A549 (cell line): ENCODE results near the gene MVB12B. TPM values are rescaled to one million over a fixed set of nuclear protein-coding genes. Genes with fewer than 3 reads are reported as not detected.

ENCODE experiments used
- ATAC-seq, 2 experiments: fragments of 200-7000 bp in 1 of 2; fragments of >200 bp in 1 of 2; cut with Nextera tagmentation in 1 of 2; cut with Tn5 transposase in 1 of 2; 3 replicates each; pipeline versions ENCODE4 v1.8.0 to v1.9.1; 2018 to 2020; ENCODE audit warnings: mild to moderate bottlenecking in 1 of 2, moderate library complexity in 1 of 2
- CTCF ChIA-PET: fragments of 300-600 bp; sonication (Branson Sonifier 250); formaldehyde crosslinking; extraction: SDS; loops from one replicate; lab custom pipeline; 2021; ENCODE audit warnings: antibody characterized with exemption, inconsistent platforms; lab: Yijun Ruan, JAX
- POLR2A ChIA-PET: fragments of 350-600 bp; formaldehyde crosslinking; extraction: SDS; loops from one replicate; lab custom pipeline; 2021; ENCODE audit warnings: antibody characterized with exemption, inconsistent platforms; lab: Yijun Ruan, JAX
- DNase-seq, 2 experiments: peaks; one replicate each; pipeline versions ENCODE4 v3.0.0 to v3.0.0-alpha.2; 2011 to 2016; ENCODE audit warnings: low read depth in 1 of 2, low spot score in 1 of 2
- FAIRE-seq: peaks from 2 replicates; lab custom pipeline; 2011; peaks lifted over from hg19 to GRCh38; lab: Jason Lieb, UNC
- H3K27ac ChIP-seq, 2 experiments: fragments of >200 bp; sonication (Bioruptor Twin); formaldehyde crosslinking; 3 replicates each; pipeline ENCODE4 v1.5.1; 2016 to 2017
- H3K4me1 ChIP-seq: fragments of >200 bp; sonication (Bioruptor Twin); formaldehyde crosslinking; 3 replicates; pipeline ENCODE4 v1.6.1; 2016
- H3K4me2 ChIP-seq: fragments of >200 bp; sonication (Bioruptor Twin); formaldehyde crosslinking; 3 replicates; pipeline ENCODE4 v1.6.1; 2016
- H3K4me3 ChIP-seq: fragments of >200 bp; sonication (Bioruptor Twin); formaldehyde crosslinking; 3 replicates; pipeline ENCODE4 v1.5.1; 2016
- H3K9me3 ChIP-seq: fragments of >200 bp; sonication (Bioruptor Twin); formaldehyde crosslinking; 3 replicates; pipeline ENCODE4 v1.6.1; 2016
- BHLHE40 ChIP-seq: IDR thresholded peaks from 2 replicates; pipeline ENCODE4 v1.6.1; 2012; ENCODE audit warnings: low read depth, low read length, inconsistent platforms
- CBX2 ChIP-seq: fragments of 200-600 bp; sonication (generic); IDR thresholded peaks from 2 replicates; pipeline ENCODE4 v1.6.1; 2016; ENCODE audit warnings: low read depth, mild to moderate bottlenecking, borderline replicate concordance
- EHF ChIP-seq: fragments of 250-450 bp; sonication (Bioruptor Pico); IDR thresholded peaks from 2 replicates; pipeline ENCODE4 v1.5.0; 2020; ENCODE audit warnings: mild to moderate bottlenecking
- EHMT2 ChIP-seq: fragments of 200-600 bp; sonication (generic); IDR thresholded peaks from 2 replicates; pipeline ENCODE4 v1.6.1; 2016; ENCODE audit warnings: antibody characterized with exemption, low read depth, mild to moderate bottlenecking, moderate library complexity
- ESRRA ChIP-seq: fragments of 150-350 bp; IDR thresholded peaks from 2 replicates; pipeline ENCODE4 v1.6.1; 2014; ENCODE audit warnings: mild to moderate bottlenecking, low read length, borderline replicate concordance
- HOXB13 ChIP-seq: fragments of 250-450 bp; sonication (Bioruptor Pico); IDR thresholded peaks from 2 replicates; pipeline ENCODE4 v1.5.0; 2020; ENCODE audit warnings: low read depth, mild to moderate bottlenecking, moderate library complexity
- JUN ChIP-seq, 2 experiments: fragments of >200 bp; sonication (Bioruptor Twin); formaldehyde crosslinking; IDR thresholded peaks; 2 replicates in 1 of 2; 3 replicates in 1 of 2; pipeline ENCODE4 v1.6.1; 2016 to 2017
- JUNB ChIP-seq: fragments of >200 bp; sonication (Bioruptor Twin); formaldehyde crosslinking; IDR thresholded peaks from 2 replicates; pipeline ENCODE4 v1.6.1; 2016
- KDM1A ChIP-seq: fragments of 200-600 bp; sonication (generic); IDR thresholded peaks from 2 replicates; pipeline ENCODE4 v1.6.1; 2016; ENCODE audit warnings: low read depth, mild to moderate bottlenecking
- KDM5A ChIP-seq: fragments of 200-600 bp; sonication (generic); IDR thresholded peaks from 2 replicates; pipeline ENCODE4 v1.6.1; 2016; ENCODE audit warnings: antibody characterized with exemption, mild to moderate bottlenecking
- MAFK ChIP-seq: fragments of 450-650 bp; IDR thresholded peaks from 2 replicates; pipeline ENCODE4 v1.6.1; 2014; ENCODE audit not compliant: partially characterized antibody
- PHF8 ChIP-seq: fragments of 200-600 bp; sonication (generic); IDR thresholded peaks from 2 replicates; pipeline ENCODE4 v1.6.1; 2016; ENCODE audit warnings: low read depth, mild to moderate bottlenecking, antibody characterized with exemption, moderate library complexity, borderline replicate concordance
- POLR2A ChIP-seq: IDR thresholded peaks from 2 replicates; pipeline ENCODE4 v1.6.1; 2012; ENCODE audit warnings: mild to moderate bottlenecking, low read length
- RAD21 ChIP-seq, 2 experiments: fragments of >200 bp in 1 of 2; sonication (Bioruptor Twin) in 1 of 2; formaldehyde crosslinking in 1 of 2; IDR thresholded peaks in 1 of 2; conservative IDR thresholded peaks in 1 of 2; 2 replicates in 1 of 2; 3 replicates in 1 of 2; pipeline ENCODE4 v1.6.1; 2012 to 2018; ENCODE audit warnings: inconsistent platforms in 1 of 2
- RFX5 ChIP-seq: fragments of 450-650 bp; IDR thresholded peaks from 2 replicates; pipeline ENCODE4 v1.7.1; 2014; ENCODE audit warnings: antibody characterized with exemption, mild to moderate bottlenecking, moderate library complexity
- ZC3H11A ChIP-seq: fragments of 450-650 bp; IDR thresholded peaks from 2 replicates; pipeline ENCODE4 v1.6.1; 2014; ENCODE audit warnings: antibody characterized with exemption, mild to moderate bottlenecking
- ZSCAN20 ChIP-seq: fragments of 250-450 bp; sonication (Bioruptor Pico); IDR thresholded peaks from 2 replicates; pipeline ENCODE4 v1.8.0; 2022; ENCODE audit warnings: mild to moderate bottlenecking, moderate library complexity
- WGBS: methylation state at CpG from one replicate; pipeline ENCODE4 v1.1.6; 2017; ENCODE audit errors: missing lambda C conversion rate; 5-methylcytosine and 5-hydroxymethylcytosine counted together
- polyA plus RNA-seq, 4 experiments: library from polyadenylated mRNA; depleted of rRNA in 3 of 4; stranded (reverse); fragments of >200 nt; fragmentation: RNase III in 1 of 4; extraction: RNeasy Plus Mini Kit Qiagen cat#74134 plus additional on column Dnase treatment in 1 of 4; gene quantifications; 2 replicates in 3 of 4; 3 replicates in 1 of 4; pipeline ENCODE4 v1.2.3, GENCODE V29; 2011 to 2017
- TF ChIP-seq, protein P1 (sequence below): fragments of >200 bp; sonication (Bioruptor Twin); formaldehyde crosslinking; IDR thresholded peaks from 2 replicates; pipeline ENCODE4 v1.6.1; 2016
- TF ChIP-seq, protein P2 (sequence below): fragments of >200 bp; sonication (Bioruptor Twin); formaldehyde crosslinking; IDR thresholded peaks from 3 replicates; pipeline ENCODE4 v1.6.1; 2016
- TF ChIP-seq, protein P3 (sequence below): fragments of >200 bp; sonication (Bioruptor Twin); formaldehyde crosslinking; IDR thresholded peaks from 3 replicates; pipeline ENCODE4 v1.5.1; 2016
- TF ChIP-seq, protein P4 (sequence below): fragments of 450-650 bp; IDR thresholded peaks from 2 replicates; pipeline ENCODE4 v1.6.1; 2014; ENCODE audit warnings: antibody characterized with exemption
- TF ChIP-seq, protein P5 (sequence below): IDR thresholded peaks from 2 replicates; pipeline ENCODE4 v1.6.1; 2012
- TF ChIP-seq, protein P6 (sequence below): IDR thresholded peaks from 2 replicates; pipeline ENCODE4 v1.6.1; 2012

Gene MVB12B
- polyA plus RNA-seq, 2 of the 4 experiments (the other 2 are of a cell fraction): 4.6 to 5.9 TPM

DNA sequence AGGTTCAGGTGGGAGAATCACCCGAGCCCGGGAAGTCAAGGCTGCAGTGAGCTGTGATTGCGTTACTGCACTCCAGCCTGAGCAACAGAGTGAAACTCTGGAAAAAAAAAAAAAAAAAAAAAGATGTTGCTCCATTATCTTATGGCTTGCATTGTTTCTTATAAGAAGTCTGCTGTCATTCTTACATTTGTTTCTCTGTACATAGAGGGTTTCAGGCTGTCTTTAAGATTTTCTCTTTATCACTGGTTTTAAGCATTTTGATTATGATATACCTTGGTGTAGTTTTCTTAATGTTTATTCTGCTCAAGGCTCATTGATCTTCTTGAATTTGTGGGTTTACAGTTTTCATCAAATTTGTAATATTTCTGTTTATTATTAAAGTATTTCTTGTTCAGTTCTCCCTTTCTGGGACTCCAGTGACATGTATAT, 35.2 kb downstream of the MVB12B start:
- no peak for TF ChIP-seq JUNB
- TF ChIP-seq, protein P1, sequence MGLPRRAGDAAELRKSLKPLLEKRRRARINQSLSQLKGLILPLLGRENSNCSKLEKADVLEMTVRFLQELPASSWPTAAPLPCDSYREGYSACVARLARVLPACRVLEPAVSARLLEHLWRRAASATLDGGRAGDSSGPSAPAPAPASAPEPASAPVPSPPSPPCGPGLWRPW: no peak
- TF ChIP-seq, protein P2, sequence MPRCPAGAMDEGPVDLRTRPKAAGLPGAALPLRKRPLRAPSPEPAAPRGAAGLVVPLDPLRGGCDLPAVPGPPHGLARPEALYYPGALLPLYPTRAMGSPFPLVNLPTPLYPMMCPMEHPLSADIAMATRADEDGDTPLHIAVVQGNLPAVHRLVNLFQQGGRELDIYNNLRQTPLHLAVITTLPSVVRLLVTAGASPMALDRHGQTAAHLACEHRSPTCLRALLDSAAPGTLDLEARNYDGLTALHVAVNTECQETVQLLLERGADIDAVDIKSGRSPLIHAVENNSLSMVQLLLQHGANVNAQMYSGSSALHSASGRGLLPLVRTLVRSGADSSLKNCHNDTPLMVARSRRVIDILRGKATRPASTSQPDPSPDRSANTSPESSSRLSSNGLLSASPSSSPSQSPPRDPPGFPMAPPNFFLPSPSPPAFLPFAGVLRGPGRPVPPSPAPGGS: no peak
- TF ChIP-seq, protein P3, sequence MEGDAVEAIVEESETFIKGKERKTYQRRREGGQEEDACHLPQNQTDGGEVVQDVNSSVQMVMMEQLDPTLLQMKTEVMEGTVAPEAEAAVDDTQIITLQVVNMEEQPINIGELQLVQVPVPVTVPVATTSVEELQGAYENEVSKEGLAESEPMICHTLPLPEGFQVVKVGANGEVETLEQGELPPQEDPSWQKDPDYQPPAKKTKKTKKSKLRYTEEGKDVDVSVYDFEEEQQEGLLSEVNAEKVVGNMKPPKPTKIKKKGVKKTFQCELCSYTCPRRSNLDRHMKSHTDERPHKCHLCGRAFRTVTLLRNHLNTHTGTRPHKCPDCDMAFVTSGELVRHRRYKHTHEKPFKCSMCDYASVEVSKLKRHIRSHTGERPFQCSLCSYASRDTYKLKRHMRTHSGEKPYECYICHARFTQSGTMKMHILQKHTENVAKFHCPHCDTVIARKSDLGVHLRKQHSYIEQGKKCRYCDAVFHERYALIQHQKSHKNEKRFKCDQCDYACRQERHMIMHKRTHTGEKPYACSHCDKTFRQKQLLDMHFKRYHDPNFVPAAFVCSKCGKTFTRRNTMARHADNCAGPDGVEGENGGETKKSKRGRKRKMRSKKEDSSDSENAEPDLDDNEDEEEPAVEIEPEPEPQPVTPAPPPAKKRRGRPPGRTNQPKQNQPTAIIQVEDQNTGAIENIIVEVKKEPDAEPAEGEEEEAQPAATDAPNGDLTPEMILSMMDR: no peak
- no peak for TF ChIP-seq ESRRA
- TF ChIP-seq CBX2: no peak
- no peak for TF ChIP-seq HOXB13
- TF ChIP-seq RAD21 (conservative IDR thresholded peaks at IDR 0.05 in 1 of 2, IDR thresholded peaks at IDR 0.05 in 1 of 2): no peak
- TF ChIP-seq JUN (IDR thresholded peaks at IDR 0.05): no peak
- no peak for TF ChIP-seq PHF8
- no peak for TF ChIP-seq KDM5A
- TF ChIP-seq EHF (CRISPR knock-in tag): no peak
- TF ChIP-seq, protein P4, sequence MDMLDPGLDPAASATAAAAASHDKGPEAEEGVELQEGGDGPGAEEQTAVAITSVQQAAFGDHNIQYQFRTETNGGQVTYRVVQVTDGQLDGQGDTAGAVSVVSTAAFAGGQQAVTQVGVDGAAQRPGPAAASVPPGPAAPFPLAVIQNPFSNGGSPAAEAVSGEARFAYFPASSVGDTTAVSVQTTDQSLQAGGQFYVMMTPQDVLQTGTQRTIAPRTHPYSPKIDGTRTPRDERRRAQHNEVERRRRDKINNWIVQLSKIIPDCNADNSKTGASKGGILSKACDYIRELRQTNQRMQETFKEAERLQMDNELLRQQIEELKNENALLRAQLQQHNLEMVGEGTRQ: no peak
- TF ChIP-seq BHLHE40: no peak
- Histone ChIP-seq H3K4me1 (no peaks in the 10 kb centered on the region), H3K4me2 (no peak overlapping the region), H3K4me3 (no peak overlapping the region), H3K9me3 (peaks cover 42% of the 10 kb centered on the region), H3K27ac (no peak overlapping the region)
- CTCF ChIA-PET: interaction anchor here (1.1 to 1.9 kb wide), 3 partner anchors 14 to 37 kb away, joined by 3 to 9 read pairs (median 3); no protein-coding TSS in a partner anchor
- ATAC-seq (no peak), DNase-seq (no peak), FAIRE-seq (no peak)
- WGBS: 34% methylated on average over 3 of the region's 3 CpGs
- POLR2A ChIA-PET: no interaction called here

DNA sequence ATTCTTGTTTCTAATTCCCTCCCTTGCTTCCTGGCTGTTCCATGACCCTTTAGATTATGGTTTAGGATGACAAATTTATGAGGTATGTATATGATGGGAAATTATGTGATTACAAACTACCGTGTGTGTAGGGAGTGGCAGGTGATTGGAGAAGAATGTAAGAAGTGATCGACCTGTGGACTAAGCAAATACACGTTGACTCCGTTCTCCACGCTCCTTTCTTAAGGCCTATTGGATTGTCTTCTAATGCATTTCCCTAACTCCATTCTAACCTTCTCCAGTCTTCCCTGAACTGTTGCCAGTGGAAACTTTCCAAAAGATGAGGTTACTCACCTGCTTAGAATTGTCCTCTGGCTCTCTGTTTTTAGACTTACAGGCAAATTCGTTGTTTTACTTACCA, 36.6 kb downstream of the MVB12B start:
- ATAC-seq (no peak), DNase-seq (no peak), FAIRE-seq (no peak)
- Histone ChIP-seq H3K9me3 (peaks cover 42% of the 10 kb centered on the region), H3K4me1 (no peaks in the 10 kb centered on the region), H3K4me2 (no peak overlapping the region), H3K4me3 (no peak overlapping the region), H3K27ac (no peak overlapping the region)
- ChIA-PET POLR2A (no interaction called here), CTCF (interaction anchor here (1.9 kb wide), 1 partner anchor 35 kb away, joined by 9 read pairs; no protein-coding TSS in a partner anchor)
- TF ChIP-seq, protein P5, sequence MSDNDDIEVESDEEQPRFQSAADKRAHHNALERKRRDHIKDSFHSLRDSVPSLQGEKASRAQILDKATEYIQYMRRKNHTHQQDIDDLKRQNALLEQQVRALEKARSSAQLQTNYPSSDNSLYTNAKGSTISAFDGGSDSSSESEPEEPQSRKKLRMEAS: no peak
- TF ChIP-seq EHMT2 (no peak), ZC3H11A (no peak), RFX5 (no peak), POLR2A (no peak), PHF8 (no peak), KDM1A (no peak), ZSCAN20 (CRISPR knock-in tag) (no peak), MAFK (no peak)
- TF ChIP-seq, protein P6, sequence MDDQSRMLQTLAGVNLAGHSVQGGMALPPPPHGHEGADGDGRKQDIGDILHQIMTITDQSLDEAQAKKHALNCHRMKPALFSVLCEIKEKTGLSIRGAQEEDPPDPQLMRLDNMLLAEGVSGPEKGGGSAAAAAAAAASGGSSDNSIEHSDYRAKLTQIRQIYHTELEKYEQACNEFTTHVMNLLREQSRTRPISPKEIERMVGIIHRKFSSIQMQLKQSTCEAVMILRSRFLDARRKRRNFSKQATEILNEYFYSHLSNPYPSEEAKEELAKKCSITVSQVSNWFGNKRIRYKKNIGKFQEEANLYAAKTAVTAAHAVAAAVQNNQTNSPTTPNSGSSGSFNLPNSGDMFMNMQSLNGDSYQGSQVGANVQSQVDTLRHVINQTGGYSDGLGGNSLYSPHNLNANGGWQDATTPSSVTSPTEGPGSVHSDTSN: no peak
- 85% methylated on average over 6 of the region's 6 CpGs for WGBS
